Upper lobe of right lung (tissue), 1 donor: ENCODE measurements around the gene ITPRID2. TPM values are rescaled to one million over a fixed set of nuclear protein-coding genes. Genes with fewer than 3 reads are reported as not detected.

ENCODE experiments used
- ATAC-seq: fragments of 200-7000 bp; cut with Tn5 transposase; one replicate; pipeline ENCODE4 v1.9.1; 2020; ENCODE audit warnings: mild to moderate bottlenecking, moderate library complexity
- DNase-seq: peaks from one replicate; pipeline ENCODE4 v3.0.0-alpha.2; 2020
- H3K27ac ChIP-seq: fragments of 200-600 bp; one replicate; pipeline ENCODE4 v1.8.0; 2022
- H3K27me3 ChIP-seq: fragments of 200-600 bp; one replicate; pipeline ENCODE4 v1.8.0; 2022; ENCODE audit warnings: mild to moderate bottlenecking
- H3K36me3 ChIP-seq: fragments of 200-600 bp; one replicate; pipeline ENCODE4 v1.8.0; 2022
- H3K4me1 ChIP-seq: fragments of 200-600 bp; one replicate; pipeline ENCODE4 v1.8.0; 2022
- H3K4me3 ChIP-seq: fragments of 200-600 bp; one replicate; pipeline ENCODE4 v1.8.0; 2022; ENCODE audit warnings: mild to moderate bottlenecking
- H3K9me3 ChIP-seq: fragments of 200-600 bp; one replicate; pipeline ENCODE4 v1.8.0; 2022
- intact Hi-C: fragments of 100-400 bp; cut with DNase I; formaldehyde crosslinking; loops from one replicate; pipeline ENCODE4 v1.11.0; 2022
- total RNA-seq: library from RNA; stranded (reverse); fragmentation: NEBNext Ultra II Directional; extraction: Animal tissue kit (Norgen Biotek cat#: 25700); gene quantifications from one replicate; pipeline ENCODE4 v1.2.1, GENCODE V29; 2021
- TF ChIP-seq, protein P1 (sequence below): fragments of 200-600 bp; IDR thresholded peaks from one replicate; pipeline ENCODE4 v1.8.0; 2022; ENCODE audit warnings: antibody characterized with exemption
- donor health status: DM: no; HTN: yes; CAD: no; lungs with severe emphysema.

ITPRID2 gene
- total RNA-seq, 1 donor from 2014 or later = 242 TPM

DNA sequence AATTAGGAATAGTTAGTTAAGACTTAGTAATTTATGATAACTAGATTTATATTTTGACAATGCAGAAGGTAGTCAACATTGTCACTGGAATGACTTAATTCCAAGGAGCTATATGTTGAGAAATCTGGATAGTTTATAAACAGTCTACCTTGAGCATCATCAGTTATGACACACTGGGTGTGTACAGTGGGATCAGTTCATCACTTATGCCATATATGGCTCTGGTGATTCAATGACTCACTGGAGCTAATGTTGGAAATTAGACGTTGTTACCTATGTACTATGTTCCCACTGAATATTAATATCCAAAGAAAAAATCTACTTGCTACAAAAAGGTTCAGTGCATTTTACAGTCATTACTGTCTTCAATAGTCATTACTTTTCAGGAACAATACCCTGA, 34.0 kb upstream of the ITPRID2 start:
- DNase-seq (no peak), ATAC-seq (no peak)
- Histone ChIP-seq H3K27me3 (no peaks in the 10 kb centered on the region), H3K27ac (no peak overlapping the region), H3K9me3 (no peaks in the 10 kb centered on the region), H3K4me1 (no peaks in the 10 kb centered on the region), H3K4me3 (no peak overlapping the region), H3K36me3 (no peaks in the 10 kb centered on the region)
- intact Hi-C loops = no loop called here
- TF ChIP-seq, protein P1, sequence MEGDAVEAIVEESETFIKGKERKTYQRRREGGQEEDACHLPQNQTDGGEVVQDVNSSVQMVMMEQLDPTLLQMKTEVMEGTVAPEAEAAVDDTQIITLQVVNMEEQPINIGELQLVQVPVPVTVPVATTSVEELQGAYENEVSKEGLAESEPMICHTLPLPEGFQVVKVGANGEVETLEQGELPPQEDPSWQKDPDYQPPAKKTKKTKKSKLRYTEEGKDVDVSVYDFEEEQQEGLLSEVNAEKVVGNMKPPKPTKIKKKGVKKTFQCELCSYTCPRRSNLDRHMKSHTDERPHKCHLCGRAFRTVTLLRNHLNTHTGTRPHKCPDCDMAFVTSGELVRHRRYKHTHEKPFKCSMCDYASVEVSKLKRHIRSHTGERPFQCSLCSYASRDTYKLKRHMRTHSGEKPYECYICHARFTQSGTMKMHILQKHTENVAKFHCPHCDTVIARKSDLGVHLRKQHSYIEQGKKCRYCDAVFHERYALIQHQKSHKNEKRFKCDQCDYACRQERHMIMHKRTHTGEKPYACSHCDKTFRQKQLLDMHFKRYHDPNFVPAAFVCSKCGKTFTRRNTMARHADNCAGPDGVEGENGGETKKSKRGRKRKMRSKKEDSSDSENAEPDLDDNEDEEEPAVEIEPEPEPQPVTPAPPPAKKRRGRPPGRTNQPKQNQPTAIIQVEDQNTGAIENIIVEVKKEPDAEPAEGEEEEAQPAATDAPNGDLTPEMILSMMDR = no peak

DNA sequence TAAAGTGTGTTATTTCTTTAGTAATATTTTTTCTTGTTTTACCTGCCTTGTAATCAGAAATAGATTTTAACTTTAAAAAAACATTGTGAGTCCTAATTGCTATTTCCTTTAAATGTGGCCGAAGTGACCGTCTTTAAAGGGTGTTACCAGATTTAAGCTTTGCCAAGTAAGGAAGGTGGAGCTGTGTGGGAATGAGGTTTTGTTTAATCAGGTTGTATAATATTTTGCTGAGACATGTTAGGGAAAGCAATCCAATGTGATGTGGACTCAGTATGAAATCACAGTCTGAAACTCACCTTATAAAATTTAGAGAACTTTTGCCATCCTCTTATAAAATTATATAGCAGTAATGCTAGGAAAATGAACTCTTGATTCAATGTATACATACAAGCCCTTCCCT, 32.9 kb upstream of the ITPRID2 start:
- DNase-seq (no peak), ATAC-seq (peak; percentile 47)
- H3K4me1 ChIP-seq = no peaks in the 10 kb centered on the region
- no peaks in the 10 kb centered on the region for H3K36me3 ChIP-seq
- H3K9me3 ChIP-seq = no peaks in the 10 kb centered on the region
- H3K4me3 ChIP-seq = no peak overlapping the region
- no peaks in the 10 kb centered on the region for H3K27me3 ChIP-seq
- no peak overlapping the region for H3K27ac ChIP-seq
- intact Hi-C loops = no loop called here
- TF ChIP-seq, protein P1 = no peak

DNA sequence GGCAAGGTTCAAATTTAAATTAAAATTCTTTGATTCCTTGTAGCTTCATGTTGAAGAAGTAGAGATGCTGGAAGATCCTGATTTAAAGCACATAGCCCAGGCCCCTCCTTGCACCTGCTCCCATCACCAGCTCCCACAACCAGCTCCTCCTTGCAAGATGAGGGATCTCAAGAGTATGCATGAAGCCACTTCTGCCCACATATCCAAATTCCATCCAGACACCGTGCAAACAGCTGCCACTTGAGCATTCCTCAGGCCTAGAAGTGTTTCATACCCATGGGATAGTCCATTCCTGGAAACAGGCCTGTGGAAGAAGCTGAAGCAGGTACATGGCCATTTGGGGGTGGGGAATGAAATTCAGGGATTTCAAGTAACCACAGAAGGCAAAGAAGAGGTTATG, 32.4 kb upstream of the ITPRID2 start:
- DNase-seq (no peak), ATAC-seq (peak; percentile 95)
- TF ChIP-seq, protein P1 = no peak
- Histone ChIP-seq H3K9me3 (no peaks in the 10 kb centered on the region), H3K27me3 (no peaks in the 10 kb centered on the region), H3K36me3 (no peaks in the 10 kb centered on the region), H3K27ac (no peak overlapping the region), H3K4me3 (no peak overlapping the region), H3K4me1 (no peaks in the 10 kb centered on the region)
- intact Hi-C loops = no loop called here

DNA sequence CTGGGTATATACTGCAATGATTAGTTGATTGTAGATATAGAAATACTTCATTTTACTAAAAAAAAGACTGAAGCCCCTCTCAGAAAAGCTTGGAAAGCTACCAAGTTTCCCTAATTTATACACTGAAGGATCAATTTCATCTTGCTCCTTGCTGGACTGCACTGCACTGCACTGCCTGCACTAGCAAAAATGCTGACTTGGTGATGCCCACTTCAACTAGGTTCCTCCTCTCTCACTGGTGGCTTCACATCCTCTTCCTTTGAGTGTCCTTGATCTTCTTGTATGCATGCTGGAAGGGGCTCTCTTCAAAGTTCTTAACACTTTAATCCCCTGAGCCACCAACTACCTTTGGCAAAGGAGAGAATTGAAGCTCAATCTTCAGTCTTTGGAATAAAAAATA, 31.7 kb upstream of the ITPRID2 start:
- DNase-seq (no peak), ATAC-seq (no peak)
- H3K27ac ChIP-seq = no peak overlapping the region
- H3K36me3 ChIP-seq = no peaks in the 10 kb centered on the region
- no peaks in the 10 kb centered on the region for H3K27me3 ChIP-seq
- H3K9me3 ChIP-seq = no peaks in the 10 kb centered on the region
- intact Hi-C loops = no loop called here
- H3K4me1 ChIP-seq = no peaks in the 10 kb centered on the region
- TF ChIP-seq, protein P1 = no peak
- H3K4me3 ChIP-seq = no peak overlapping the region

DNA sequence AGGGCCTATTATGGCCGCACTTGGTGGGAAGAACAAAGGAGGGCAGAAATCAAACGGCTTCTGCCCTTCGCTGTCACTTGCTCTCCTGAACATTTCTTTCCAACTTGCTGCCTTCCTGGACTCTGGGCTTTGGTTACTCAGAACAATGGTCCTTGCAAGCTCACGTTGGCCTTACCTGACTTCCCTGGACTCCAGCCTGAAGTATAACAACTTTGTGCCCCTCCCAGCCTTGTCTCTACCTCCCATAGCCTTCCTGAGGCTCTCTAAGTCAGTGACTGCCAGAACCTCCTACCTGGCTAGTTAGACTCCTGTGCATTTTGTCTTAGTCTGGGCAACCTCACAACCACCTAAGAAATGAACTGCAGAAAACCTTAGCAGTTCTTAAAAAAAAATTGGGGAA, 30.2 kb upstream of the ITPRID2 start:
- no peaks in the 10 kb centered on the region for H3K9me3 ChIP-seq
- DNase-seq = no peak
- no peak for ATAC-seq
- no peaks in the 10 kb centered on the region for H3K36me3 ChIP-seq
- TF ChIP-seq, protein P1 = no peak
- intact Hi-C loops = no loop called here
- H3K4me3 ChIP-seq = no peak overlapping the region
- H3K27ac ChIP-seq = no peak overlapping the region
- no peaks in the 10 kb centered on the region for H3K27me3 ChIP-seq
- H3K4me1 ChIP-seq = no peaks in the 10 kb centered on the region

DNA sequence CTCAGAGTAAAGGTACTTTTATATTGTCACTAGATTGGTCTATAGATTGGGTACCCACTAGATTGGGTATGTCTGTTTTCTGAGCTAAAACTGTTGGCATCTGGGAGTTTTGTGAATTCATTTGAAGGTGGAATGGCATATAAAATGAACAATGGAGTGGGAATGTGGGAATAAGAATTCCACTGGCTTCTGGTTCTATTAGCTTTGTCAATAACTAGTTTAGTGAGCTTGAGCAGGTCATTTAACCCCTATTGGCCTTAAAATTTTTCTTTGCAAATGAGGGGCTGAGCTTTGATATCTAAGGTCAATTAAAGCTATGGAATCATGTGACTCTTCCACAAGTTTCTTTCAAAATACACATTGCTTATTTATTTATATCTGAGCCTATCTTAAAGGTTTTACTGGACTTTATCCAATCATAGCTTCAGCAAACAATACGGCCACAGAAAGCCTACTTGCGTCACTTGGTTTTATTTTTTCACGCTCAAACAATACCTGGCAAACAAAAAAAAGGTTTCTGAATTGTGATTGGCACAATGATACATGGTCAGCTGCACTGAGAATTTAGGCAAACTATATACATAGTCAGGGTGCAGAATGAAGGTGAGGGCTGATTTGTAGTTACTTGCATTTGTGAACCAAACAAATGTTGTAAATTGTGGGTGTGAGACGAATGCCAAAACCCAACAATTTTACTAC, 28.8 kb upstream of the ITPRID2 start:
- DNase-seq = no peak
- Histone ChIP-seq H3K27ac (no peak overlapping the region), H3K4me1 (no peaks in the 10 kb centered on the region), H3K36me3 (no peaks in the 10 kb centered on the region), H3K27me3 (no peaks in the 10 kb centered on the region), H3K9me3 (no peaks in the 10 kb centered on the region), H3K4me3 (no peak overlapping the region)
- ATAC-seq = no peak
- TF ChIP-seq, protein P1 = no peak
- intact Hi-C loops = no loop called here
